ENCODE data around the gene GPR152.
A peak's percentile ranks its signal among the peaks of the same experiment; 100 is the strongest.

GPR152 gene

GRCh38 chr11:67423891-67424613, 28.5 kb downstream of the GPR152 start:
- no peak for DNase-seq

GRCh38 chr11:67423466-67423865, 29.1 kb downstream of the GPR152 start:
- DNase-seq, result no peak

- no peak for DNase-seq
These were observed 29.6 kb downstream of the GPR152 start for GRCh38 chr11:67422891-67423290.

- DNase-seq, result no peak
These were observed 31.0 kb downstream of the GPR152 start for GRCh38 chr11:67421430-67422031.

GRCh38 chr11:67420646-67421429, 31.7 kb downstream of the GPR152 start:
- DNase-seq, result peak; percentile 93 to 99 (median 97)

GRCh38 chr11:67420147-67420645, 32.3 kb downstream of the GPR152 start:
- DNase-seq, result no peak

GRCh38 chr11:67419325-67420049, 33.0 kb downstream of the GPR152 start:
- DNase-seq, result no peak

- DNase-seq, result no peak
These were observed 33.9 kb downstream of the GPR152 start for GRCh38 chr11:67418476-67419281.

GRCh38 chr11:67417425-67417824, 35.1 kb downstream of the GPR152 start:
- DNase-seq, result no peak

GRCh38 chr11:67416416-67417335, 35.9 kb downstream of the GPR152 start:
- DNase-seq, result peak; percentile 63 to 81 (median 76)

GRCh38 chr11:67415501-67416304, 36.8 kb downstream of the GPR152 start, which contains the start of gene CARNS1:
Gene CARNS1, plus strand, starts transcription at chr11:67415678. Its CDS starts 522 bp downstream, at chr11:67416200.
- DNase-seq, result no peak

- DNase-seq, result no peak
These were observed 39.2 kb downstream of the GPR152 start for GRCh38 chr11:67413266-67413849.

GRCh38 chr11:67412495-67413179, 39.9 kb downstream of the GPR152 start:
- DNase-seq, result no peak

- no peak for DNase-seq
These were observed 40.8 kb downstream of the GPR152 start for GRCh38 chr11:67411785-67412152.

GRCh38 chr11:67410984-67411784, 41.3 kb downstream of the GPR152 start:
- no peak for DNase-seq

- DNase-seq, result no peak
These were observed 42.1 kb downstream of the GPR152 start for GRCh38 chr11:67410369-67410831.

GRCh38 chr11:67409781-67410368, 42.7 kb downstream of the GPR152 start:
- DNase-seq, result no peak
